ENCODE data around the gene SYCP2. TPM values are rescaled to one million over a fixed set of nuclear protein-coding genes. Genes with fewer than 3 reads are reported as not detected.

SYCP2 gene
- total and polyA plus RNA-seq, 2 experiments from 2014 or later, result 0.22 to 0.24 TPM

- H3K9me2 ChIP-seq (ENCODE audit: insufficient read depth), result no peaks in the 10 kb centered on the region
- no peak overlapping the region for H2AFZ ChIP-seq
- H3K9ac ChIP-seq, result no peak overlapping the region
- DNase-seq, result peak; percentile 46
- no peaks in the 10 kb centered on the region for H3K9me3 ChIP-seq (ENCODE audit: low read depth)
- H3K4me3 ChIP-seq, result no peak overlapping the region
- H3K27me3 ChIP-seq (replicated peaks; ENCODE audit: insufficient read depth), result no peaks in the 10 kb centered on the region
- 69 to 72% methylated on average over 7 of the region's 7 CpGs for WGBS, 2 experiments (ENCODE audit: low coverage in 1 of 2, low lambda C conversion rate in 2 of 2, missing lambda C conversion rate in 2 of 2)
- H3F3A ChIP-seq (ENCODE audit: insufficient read depth), result no peaks in the 10 kb centered on the region
- no peaks in the 10 kb centered on the region for H3K36me3 ChIP-seq (ENCODE audit: low read depth)
- H3K4me1 ChIP-seq (ENCODE audit: insufficient read depth), result no peaks in the 10 kb centered on the region
- no peak overlapping the region for H3K4me2 ChIP-seq (ENCODE audit: unreplicated experiment)
- TF ChIP-seq EZH2 (IDR thresholded peaks at IDR 0.05; ENCODE audit: insufficient read depth, poor library complexity, severe bottlenecking) (no peak), EZH2phosphoT487 (IDR thresholded peaks at IDR 0.05; ENCODE audit: insufficient read depth, low read depth) (no peak)
- no peaks in the 10 kb centered on the region for H4K20me1 ChIP-seq (ENCODE audit: insufficient read depth)
- H3K27ac ChIP-seq, result no peak overlapping the region
- in situ Hi-C loops (cut with MboI), result no loop called here
- H3K79me2 ChIP-seq (ENCODE audit: insufficient read depth), result no peaks in the 10 kb centered on the region
Observed at GRCh38 chr20:59850018-59850641, 83.3 kb downstream of the SYCP2 start.

DNA sequence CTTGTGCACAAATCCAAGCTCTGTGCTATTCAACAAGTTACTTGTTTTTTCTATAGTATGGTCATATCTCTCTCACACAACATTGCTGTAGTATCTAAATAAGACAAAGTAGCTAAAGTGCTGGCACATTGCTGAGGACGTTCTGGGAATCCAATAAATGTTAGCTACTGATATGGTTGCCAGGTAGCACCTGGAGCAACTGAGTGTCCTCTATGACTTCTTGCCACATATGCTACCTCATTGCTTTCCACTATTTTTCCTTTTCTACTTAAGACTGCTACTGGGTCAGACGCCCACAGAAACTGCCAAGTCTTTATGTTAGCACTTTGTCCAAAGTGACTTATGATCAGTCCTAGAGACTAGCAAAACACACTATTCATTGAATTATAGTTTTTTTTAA is 85.3 kb downstream of the SYCP2 start:
- Histone ChIP-seq H3K79me2 (ENCODE audit: insufficient read depth) (no peaks in the 10 kb centered on the region), H4K20me1 (ENCODE audit: insufficient read depth) (no peaks in the 10 kb centered on the region), H3K36me3 (ENCODE audit: low read depth) (no peaks in the 10 kb centered on the region), H3K9me3 (ENCODE audit: low read depth) (no peaks in the 10 kb centered on the region), H3K9me2 (ENCODE audit: insufficient read depth) (no peaks in the 10 kb centered on the region), H3F3A (ENCODE audit: insufficient read depth) (no peaks in the 10 kb centered on the region), H2AFZ (no peak overlapping the region), H3K9ac (no peak overlapping the region), H3K4me2 (ENCODE audit: unreplicated experiment) (no peak overlapping the region), H3K27me3 (replicated peaks; ENCODE audit: insufficient read depth) (no peaks in the 10 kb centered on the region), H3K4me1 (ENCODE audit: insufficient read depth) (no peaks in the 10 kb centered on the region), H3K27ac (no peak overlapping the region), H3K4me3 (no peak overlapping the region)
- in situ Hi-C loops (cut with MboI), result no loop called here
- 46 to 49% methylated on average over 2 of the region's 2 CpGs for WGBS, 2 experiments (ENCODE audit: low coverage in 1 of 2, low lambda C conversion rate in 2 of 2, missing lambda C conversion rate in 2 of 2)
- no peak for DNase-seq
- no peak for TF ChIP-seq EZH2phosphoT487 (IDR thresholded peaks at IDR 0.05; ENCODE audit: insufficient read depth, low read depth)
- TF ChIP-seq EZH2 (IDR thresholded peaks at IDR 0.05; ENCODE audit: insufficient read depth, poor library complexity, severe bottlenecking), result no peak

- in situ Hi-C loops (cut with MboI), result no loop called here
- H3K4me3 ChIP-seq, result no peak overlapping the region
- no peak for DNase-seq
- no peaks in the 10 kb centered on the region for H3K36me3 ChIP-seq (ENCODE audit: low read depth)
- H3K4me2 ChIP-seq (ENCODE audit: unreplicated experiment), result no peak overlapping the region
- H3K79me2 ChIP-seq (ENCODE audit: insufficient read depth), result no peaks in the 10 kb centered on the region
- 82 to 83% methylated on average over 3 of the region's 3 CpGs for WGBS, 2 experiments (ENCODE audit: low coverage in 1 of 2, low lambda C conversion rate in 2 of 2, missing lambda C conversion rate in 2 of 2)
- H3K4me1 ChIP-seq (ENCODE audit: insufficient read depth), result no peaks in the 10 kb centered on the region
- no peak overlapping the region for H3K9ac ChIP-seq
- H3K27me3 ChIP-seq (replicated peaks; ENCODE audit: insufficient read depth), result no peaks in the 10 kb centered on the region
- H3F3A ChIP-seq (ENCODE audit: insufficient read depth), result no peaks in the 10 kb centered on the region
- H3K9me3 ChIP-seq (ENCODE audit: low read depth), result no peaks in the 10 kb centered on the region
- TF ChIP-seq EZH2 (IDR thresholded peaks at IDR 0.05; ENCODE audit: insufficient read depth, poor library complexity, severe bottlenecking) (no peak), EZH2phosphoT487 (IDR thresholded peaks at IDR 0.05; ENCODE audit: insufficient read depth, low read depth) (no peak)
- H2AFZ ChIP-seq, result no peak overlapping the region
- no peaks in the 10 kb centered on the region for H4K20me1 ChIP-seq (ENCODE audit: insufficient read depth)
- no peak overlapping the region for H3K27ac ChIP-seq
- no peaks in the 10 kb centered on the region for H3K9me2 ChIP-seq (ENCODE audit: insufficient read depth)
Observed at GRCh38 chr20:59845472-59845871, 88.0 kb downstream of the SYCP2 start.

GRCh38 chr20:59839400-59839799 is 94.0 kb downstream of the SYCP2 start:
- WGBS, 2 experiments (ENCODE audit: low coverage in 1 of 2, low lambda C conversion rate in 2 of 2, missing lambda C conversion rate in 2 of 2), result 62 to 66% methylated on average over 5 of the region's 5 CpGs
- no peaks in the 10 kb centered on the region for H3F3A ChIP-seq (ENCODE audit: insufficient read depth)
- in situ Hi-C loops (cut with MboI), result no loop called here
- peaks cover 17% of the 10 kb centered on the region; the same call in 1 of the 2 replicates for H3K27me3 ChIP-seq (replicated peaks; ENCODE audit: insufficient read depth)
- H3K4me1 ChIP-seq (ENCODE audit: insufficient read depth), result peaks cover 9% of the 10 kb centered on the region
- no peaks in the 10 kb centered on the region for H3K79me2 ChIP-seq (ENCODE audit: insufficient read depth)
- DNase-seq, result no peak
- H4K20me1 ChIP-seq (ENCODE audit: insufficient read depth), result no peaks in the 10 kb centered on the region
- no peak overlapping the region for H2AFZ ChIP-seq
- TF ChIP-seq EZH2phosphoT487 (IDR thresholded peaks at IDR 0.05; ENCODE audit: insufficient read depth, low read depth) (no peak), EZH2 (IDR thresholded peaks at IDR 0.05; ENCODE audit: insufficient read depth, poor library complexity, severe bottlenecking) (no peak)
- H3K36me3 ChIP-seq (ENCODE audit: low read depth), result no peaks in the 10 kb centered on the region
- H3K4me3 ChIP-seq, result no peak overlapping the region
- H3K9me3 ChIP-seq (ENCODE audit: low read depth), result no peaks in the 10 kb centered on the region
- H3K27ac ChIP-seq, result no peak overlapping the region
- H3K9me2 ChIP-seq (ENCODE audit: insufficient read depth), result no peaks in the 10 kb centered on the region
- no peak overlapping the region for H3K4me2 ChIP-seq (ENCODE audit: unreplicated experiment)
- no peak overlapping the region for H3K9ac ChIP-seq
